Immature natural killer cell (primary cell): ENCODE results near the gene RAET1G. TPM values are rescaled to one million over a fixed set of nuclear protein-coding genes. Genes with fewer than 3 reads are reported as not detected.
"Not testable (repeated sequence)": the region's sequence is repeated elsewhere in the genome, so short reads cannot be mapped to it uniquely, and the experiment has no call there.

Experiments
- DNase-seq, 3 donors: peaks; one replicate each; pipeline ENCODE4 v3.0.0; 2022; ENCODE audit warnings: mixed read lengths in 1 of 3
- H3K27ac Mint-ChIP-seq, 6 donors: one replicate each; pipeline ENCODE4 v1.8.0; 2020; ENCODE audit warnings: mixed read lengths in 6 of 6, mild to moderate bottlenecking in 5 of 6, inconsistent platforms in 4 of 6, moderate library complexity in 3 of 6
- H3K27me3 Mint-ChIP-seq, 3 donors: one replicate each; pipeline ENCODE4 v1.8.0; 2020 to 2021; ENCODE audit warnings: low read depth in 3 of 3, mild to moderate bottlenecking in 3 of 3, mixed read lengths in 3 of 3, moderate library complexity in 3 of 3, inconsistent platforms in 1 of 3
- H3K36me3 Mint-ChIP-seq, 3 donors: one replicate each; pipeline ENCODE4 v1.8.0; 2020; ENCODE audit warnings: mixed read lengths in 3 of 3, inconsistent platforms in 2 of 3, mild to moderate bottlenecking in 2 of 3
- H3K4me1 Mint-ChIP-seq, 2 donors: one replicate each; pipeline ENCODE4 v1.8.0; 2020; ENCODE audit warnings: inconsistent platforms in 2 of 2, mild to moderate bottlenecking in 2 of 2, mixed read lengths in 2 of 2, moderate library complexity in 1 of 2
- H3K4me3 Mint-ChIP-seq, 5 donors: one replicate each; pipeline ENCODE4 v1.8.0; 2020; ENCODE audit warnings: mild to moderate bottlenecking in 5 of 5, mixed read lengths in 5 of 5, inconsistent platforms in 3 of 5, moderate library complexity in 3 of 5
- H3K9me3 Mint-ChIP-seq, 6 donors: one replicate each; pipeline ENCODE4 v1.8.0; 2020; ENCODE audit warnings: mild to moderate bottlenecking in 6 of 6, mixed read lengths in 6 of 6, inconsistent platforms in 4 of 6, moderate library complexity in 3 of 6
- polyA plus RNA-seq, 3 donors: library from polyadenylated mRNA; unstranded; fragments of 300-500 nt; fragmentation: Illumina TruSeq; gene quantifications; one replicate each; pipeline ENCODE4 v1.2.3, GENCODE V29; 2021

The RAET1G gene
- polyA plus RNA-seq, 3 donors from 2014 or later: not detected

DNA sequence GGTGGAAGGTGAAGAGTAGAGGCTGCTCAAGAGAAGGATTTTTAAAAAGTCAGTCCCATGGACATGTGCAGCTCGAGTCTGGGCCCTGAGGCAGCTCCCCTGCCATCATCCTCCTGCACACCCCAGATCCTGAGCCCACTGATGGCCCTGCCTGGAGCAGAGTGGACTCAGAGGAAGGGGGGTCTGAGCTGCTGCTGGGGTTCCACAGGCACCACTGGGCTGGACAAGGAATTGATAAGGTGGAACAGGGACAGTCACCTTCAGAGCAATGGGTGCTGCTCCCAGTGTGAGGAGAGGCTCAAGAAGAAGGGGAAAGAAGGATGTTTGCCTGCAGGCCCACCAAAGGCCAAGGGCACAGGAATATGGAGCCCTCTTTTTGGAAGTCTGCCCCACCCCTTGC lies 25.1 kb upstream of the RAET1G start:
- Mint-ChIP-seq H3K27ac (no peak overlapping the region), H3K4me1 (no peaks in the 10 kb centered on the region), H3K36me3 (peaks cover 0 to 3% (median 0%) of the 10 kb centered on the region in 3 donors), H3K9me3 (no peaks in the 10 kb centered on the region), H3K4me3 (no peak overlapping the region), H3K27me3 (peaks cover 3 to 20% (median 8%) of the 10 kb centered on the region in 3 donors)
- no peak for DNase-seq

DNA sequence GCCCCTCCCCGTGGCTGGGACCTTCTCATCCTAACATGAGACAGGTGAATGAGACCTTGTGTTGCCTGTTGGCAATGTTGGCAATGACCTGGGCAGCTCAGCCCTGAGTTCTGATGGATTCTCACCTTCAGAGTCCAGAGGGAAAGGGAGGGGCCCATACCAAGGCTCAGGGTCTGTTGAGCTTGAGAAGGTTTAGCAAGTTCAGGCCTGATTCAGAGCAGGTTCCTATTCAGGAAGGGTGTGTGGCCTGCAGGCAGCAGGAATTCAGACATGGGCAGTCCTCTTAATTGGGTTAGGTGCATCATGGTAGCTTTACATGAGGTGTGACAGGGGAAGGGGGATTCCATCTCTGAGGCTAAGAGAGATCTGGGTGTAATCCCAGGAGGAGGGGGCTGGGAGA lies 24.6 kb upstream of the RAET1G start:
- peaks cover 3 to 18% (median 11%) of the 10 kb centered on the region in 3 donors for H3K27me3 Mint-ChIP-seq
- not testable (repeated sequence) for H3K36me3 Mint-ChIP-seq, DNase-seq, H3K27ac Mint-ChIP-seq, H3K4me3 Mint-ChIP-seq, H3K9me3 Mint-ChIP-seq, H3K4me1 Mint-ChIP-seq

DNA sequence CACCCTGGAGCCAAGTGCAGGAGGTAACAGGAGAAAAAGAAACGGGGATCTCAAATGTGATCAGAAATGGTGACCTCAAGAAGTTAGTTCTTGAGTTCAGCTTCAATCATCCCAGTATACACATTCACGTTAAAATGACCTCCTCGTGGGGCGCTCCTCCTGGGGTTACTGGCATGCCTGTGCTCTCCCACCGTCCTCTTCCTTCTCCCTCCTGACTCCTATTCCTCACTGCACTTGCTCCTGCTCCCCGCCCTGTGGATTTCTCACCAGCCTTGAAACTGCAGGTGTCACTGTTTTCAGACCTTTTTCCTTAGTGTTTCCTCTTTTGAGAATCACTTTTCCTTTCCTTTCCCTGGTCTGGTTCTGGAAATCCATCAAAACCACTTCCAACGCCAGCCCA lies 23.7 kb upstream of the RAET1G start:
- not testable (repeated sequence) for DNase-seq, H3K27ac Mint-ChIP-seq, H3K4me3 Mint-ChIP-seq, H3K4me1 Mint-ChIP-seq, H3K9me3 Mint-ChIP-seq, H3K36me3 Mint-ChIP-seq
- peaks cover 5 to 17% (median 13%) of the 10 kb centered on the region in 3 donors for H3K27me3 Mint-ChIP-seq

DNA sequence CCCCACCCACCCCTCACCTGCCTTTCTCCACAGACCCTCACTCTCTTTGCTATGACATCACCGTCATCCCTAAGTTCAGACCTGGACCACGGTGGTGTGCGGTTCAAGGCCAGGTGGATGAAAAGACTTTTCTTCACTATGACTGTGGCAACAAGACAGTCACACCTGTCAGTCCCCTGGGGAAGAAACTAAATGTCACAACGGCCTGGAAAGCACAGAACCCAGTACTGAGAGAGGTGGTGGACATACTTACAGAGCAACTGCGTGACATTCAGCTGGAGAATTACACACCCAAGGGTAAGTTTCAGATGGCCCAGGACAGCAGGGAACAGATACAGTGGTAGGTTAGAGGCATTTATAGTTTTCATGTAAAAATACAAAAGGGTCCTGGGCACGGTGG lies 22.4 kb upstream of the RAET1G start:
- not testable (repeated sequence) for H3K27ac Mint-ChIP-seq, H3K4me3 Mint-ChIP-seq, H3K36me3 Mint-ChIP-seq, H3K9me3 Mint-ChIP-seq, DNase-seq
- Mint-ChIP-seq H3K27me3 (peaks cover 12 to 22% (median 17%) of the 10 kb centered on the region in 3 donors), H3K4me1 (peaks cover 10 to 14% of the 10 kb centered on the region in 2 donors)

DNA sequence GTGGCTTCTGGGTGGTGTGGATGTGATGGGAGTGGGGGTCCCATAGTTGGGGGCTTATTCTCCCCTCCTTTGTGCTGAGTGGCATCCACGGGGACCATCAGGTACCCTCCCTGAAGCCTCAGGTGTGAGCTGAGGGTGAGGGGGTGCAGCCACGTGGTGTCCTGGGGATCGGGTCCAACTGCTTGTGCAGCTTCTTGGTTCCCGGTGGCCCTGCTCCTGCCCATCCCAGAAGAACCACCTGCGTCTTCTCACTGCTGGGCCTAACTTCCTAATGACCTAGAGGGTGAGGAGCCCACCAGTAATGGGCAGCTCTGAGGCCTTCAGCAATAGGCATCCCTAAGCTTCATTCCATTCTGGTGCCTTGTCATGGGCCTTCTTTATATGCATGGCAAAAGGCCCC lies 20.4 kb upstream of the RAET1G start:
- Mint-ChIP-seq H3K27ac (peak overlapping the region in 4 of 6 donors; percentile 37 to 97 (median 81)), H3K27me3 (peaks cover 20 to 29% (median 29%) of the 10 kb centered on the region in 3 donors), H3K4me1 (peaks cover 19 to 25% of the 10 kb centered on the region in 2 donors), H3K4me3 (peak overlapping the region; percentile 59 to 98 (median 69))
- H3K9me3 Mint-ChIP-seq, H3K36me3 Mint-ChIP-seq, DNase-seq: not testable (repeated sequence)

DNA sequence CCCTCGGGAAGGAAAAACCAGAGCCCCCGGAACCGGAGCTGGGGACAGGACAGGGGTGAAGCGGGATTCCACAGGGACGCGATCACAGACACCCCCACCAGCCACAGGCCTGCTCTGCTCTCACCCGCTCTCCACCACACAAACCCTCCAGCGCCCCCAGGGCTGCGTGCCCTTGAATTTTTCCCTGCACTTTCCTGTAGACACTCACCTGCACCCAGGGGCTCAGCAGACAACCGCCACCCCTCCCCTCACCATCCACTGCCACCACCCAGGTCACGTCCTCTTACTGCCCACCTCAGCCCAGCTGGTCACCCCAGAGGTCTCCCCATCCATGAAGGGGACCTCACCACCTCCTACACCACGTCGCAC lies 19.5 kb upstream of the RAET1G start:
- H3K9me3 Mint-ChIP-seq: no peaks in the 10 kb centered on the region
- no peaks in the 10 kb centered on the region for H3K36me3 Mint-ChIP-seq
- H3K27ac Mint-ChIP-seq: peak overlapping the region in 5 of 6 donors; percentile 72 to 97 (median 84)
- H3K27me3 Mint-ChIP-seq: peaks cover 23 to 34% (median 31%) of the 10 kb centered on the region in 3 donors
- DNase-seq: no peak
- H3K4me3 Mint-ChIP-seq: peak overlapping the region; percentile 95 to 98 (median 98)
- H3K4me1 Mint-ChIP-seq: peaks cover 19 to 28% of the 10 kb centered on the region in 2 donors

DNA sequence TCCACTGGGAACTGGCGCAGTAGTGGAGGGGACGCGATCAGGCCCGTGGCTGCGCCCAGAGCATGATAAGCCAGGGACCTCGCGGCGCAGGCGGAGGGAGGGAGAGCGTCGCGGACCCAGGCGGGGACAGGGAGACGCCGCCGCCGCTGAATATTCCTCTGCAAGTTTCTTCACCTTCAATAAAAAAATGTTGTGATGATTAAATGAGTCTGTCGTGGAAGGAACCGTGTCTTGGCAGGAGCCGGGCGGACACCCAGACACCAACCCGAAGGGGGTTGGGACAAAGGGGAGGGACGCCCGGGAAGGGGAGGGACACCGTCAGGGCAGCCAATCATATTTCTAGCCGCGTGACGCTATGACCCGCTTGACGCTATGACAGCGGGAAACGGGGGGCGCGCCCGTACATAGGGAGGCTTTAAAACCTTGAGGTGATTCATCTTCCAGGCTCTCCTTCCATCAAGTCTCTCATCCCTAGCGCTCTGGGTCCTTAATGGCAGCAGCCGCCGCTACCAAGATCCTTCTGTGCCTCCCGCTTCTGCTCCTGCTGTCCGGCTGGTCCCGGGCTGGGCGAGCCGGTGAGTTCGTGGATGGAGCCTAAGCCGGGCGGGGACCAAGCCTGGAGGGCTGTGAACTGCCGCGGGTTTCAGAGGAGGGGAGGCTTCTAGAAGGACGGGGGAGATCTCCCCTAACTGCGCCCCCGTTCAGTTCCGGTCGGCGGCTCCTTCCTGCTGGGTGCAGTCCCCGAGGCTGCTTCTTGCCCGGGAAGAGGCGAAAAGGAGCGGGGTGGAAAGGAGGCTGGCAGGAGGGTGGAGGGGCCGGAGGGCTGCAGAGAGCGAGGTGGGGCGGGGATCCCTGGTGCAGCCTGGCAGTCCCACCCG lies 18.9 kb upstream of the RAET1G start, which contains the start of gene ULBP2:
TSS of gene ULBP2 (plus strand) at position 432 of the 878 bp plus-strand sequence. CDS start at position 491, 59 bp downstream.
- peaks cover 27 to 37% (median 34%) of the 10 kb centered on the region in 3 donors for H3K27me3 Mint-ChIP-seq
- peak within 1 kb of the TSS; percentile 57 to 97 (median 92) for H3K27ac Mint-ChIP-seq
- no peaks in the 10 kb centered on the region for H3K36me3 Mint-ChIP-seq
- DNase-seq: peak; percentile 90 to 92 (median 91)
- H3K4me1 Mint-ChIP-seq: peaks cover 19 to 28% of the 10 kb centered on the region in 2 donors
- peak within 1 kb of the TSS; percentile 95 to 98 (median 98) for H3K4me3 Mint-ChIP-seq
- no peaks in the 10 kb centered on the region for H3K9me3 Mint-ChIP-seq

DNA sequence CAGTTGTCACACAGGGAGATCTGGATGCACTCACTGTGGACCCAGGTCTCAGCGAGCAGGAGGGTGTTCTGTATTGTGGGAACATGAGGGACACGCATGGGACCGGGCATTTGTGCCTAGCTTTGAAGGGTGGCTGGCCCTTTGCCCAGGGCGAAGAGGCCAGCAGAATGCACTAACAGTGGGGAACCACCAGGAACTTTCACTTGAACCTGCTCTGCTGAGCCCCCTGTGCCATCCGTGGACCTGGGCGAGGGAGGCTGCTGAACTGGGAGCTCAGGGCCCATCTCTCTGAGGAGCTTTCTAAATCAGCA lies 17.7 kb upstream of the RAET1G start:
- Mint-ChIP-seq H3K27ac (peak overlapping the region in 5 of 6 donors; percentile 67 to 97 (median 82)), H3K36me3 (no peaks in the 10 kb centered on the region), H3K4me3 (peak overlapping the region; percentile 39 to 98 (median 72)), H3K4me1 (peaks cover 19 to 28% of the 10 kb centered on the region in 2 donors), H3K9me3 (no peaks in the 10 kb centered on the region), H3K27me3 (peaks cover 32 to 47% (median 34%) of the 10 kb centered on the region in 3 donors)
- no peak for DNase-seq

DNA sequence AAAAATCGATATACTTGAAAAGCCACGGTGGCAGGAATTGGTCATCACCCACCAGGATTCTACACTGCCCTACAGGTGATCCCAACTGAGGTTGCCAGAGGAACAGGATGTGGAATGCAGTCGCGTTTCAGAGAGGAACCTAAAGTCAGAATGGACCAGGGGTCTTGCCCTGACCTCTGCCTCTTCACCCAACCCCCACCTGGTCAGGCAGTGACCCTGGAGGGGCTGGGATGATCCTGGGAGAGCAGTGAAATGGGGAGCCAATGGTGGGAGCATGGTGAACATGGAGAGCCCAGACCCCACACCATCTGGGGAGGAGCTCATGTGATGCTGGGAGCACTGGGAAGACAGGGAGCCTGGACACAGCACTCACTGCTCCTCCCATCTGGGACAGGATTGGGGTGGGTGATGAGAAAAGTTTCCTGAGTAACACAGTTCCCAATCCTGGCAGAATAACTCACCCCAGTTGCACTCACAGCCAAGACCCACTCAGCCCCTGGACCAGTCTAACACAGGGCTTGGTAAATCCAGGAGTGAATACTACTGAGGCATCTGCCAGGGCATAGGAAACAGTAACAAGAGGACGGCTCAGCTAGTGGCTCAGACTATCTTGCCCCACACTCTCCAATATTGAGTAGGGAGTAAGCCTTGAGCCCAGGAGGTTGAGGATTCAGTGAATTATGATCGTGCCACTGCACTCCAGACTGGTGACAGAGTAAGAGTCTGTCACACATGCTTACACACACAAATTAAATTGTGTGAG lies 17.2 kb upstream of the RAET1G start:
- no peak for DNase-seq
- peak overlapping the region in 4 of 6 donors; percentile 67 to 97 (median 84) for H3K27ac Mint-ChIP-seq
- H3K9me3 Mint-ChIP-seq: no peaks in the 10 kb centered on the region
- peak overlapping the region; percentile 39 to 98 (median 72) for H3K4me3 Mint-ChIP-seq
- no peaks in the 10 kb centered on the region for H3K36me3 Mint-ChIP-seq
- H3K4me1 Mint-ChIP-seq: peaks cover 19 to 28% of the 10 kb centered on the region in 2 donors
- H3K27me3 Mint-ChIP-seq: peaks cover 35 to 52% (median 35%) of the 10 kb centered on the region in 3 donors

DNA sequence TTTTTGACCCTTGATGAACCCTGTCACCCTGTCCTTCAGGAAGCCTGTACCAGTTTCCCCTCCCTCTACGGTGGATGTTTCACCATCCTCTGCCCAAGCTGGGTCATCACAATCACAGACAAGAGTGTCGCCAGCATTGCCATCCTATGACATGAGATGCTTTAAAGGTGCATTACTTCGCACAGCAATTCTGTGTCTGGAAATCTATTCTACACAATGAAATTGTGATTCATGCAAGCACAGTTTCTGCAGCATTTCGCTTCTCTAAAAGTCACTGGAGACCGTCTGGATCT lies 16.4 kb upstream of the RAET1G start:
- no peak for DNase-seq
- H3K4me3 Mint-ChIP-seq: peak overlapping the region; percentile 74 to 98 (median 84)
- no peaks in the 10 kb centered on the region for H3K9me3 Mint-ChIP-seq
- H3K36me3 Mint-ChIP-seq: no peaks in the 10 kb centered on the region
- H3K27me3 Mint-ChIP-seq: peaks cover 37 to 57% (median 39%) of the 10 kb centered on the region in 3 donors
- peak overlapping the region in 5 of 6 donors; percentile 79 to 92 (median 87) for H3K27ac Mint-ChIP-seq
- H3K4me1 Mint-ChIP-seq: peaks cover 19 to 30% of the 10 kb centered on the region in 2 donors

DNA sequence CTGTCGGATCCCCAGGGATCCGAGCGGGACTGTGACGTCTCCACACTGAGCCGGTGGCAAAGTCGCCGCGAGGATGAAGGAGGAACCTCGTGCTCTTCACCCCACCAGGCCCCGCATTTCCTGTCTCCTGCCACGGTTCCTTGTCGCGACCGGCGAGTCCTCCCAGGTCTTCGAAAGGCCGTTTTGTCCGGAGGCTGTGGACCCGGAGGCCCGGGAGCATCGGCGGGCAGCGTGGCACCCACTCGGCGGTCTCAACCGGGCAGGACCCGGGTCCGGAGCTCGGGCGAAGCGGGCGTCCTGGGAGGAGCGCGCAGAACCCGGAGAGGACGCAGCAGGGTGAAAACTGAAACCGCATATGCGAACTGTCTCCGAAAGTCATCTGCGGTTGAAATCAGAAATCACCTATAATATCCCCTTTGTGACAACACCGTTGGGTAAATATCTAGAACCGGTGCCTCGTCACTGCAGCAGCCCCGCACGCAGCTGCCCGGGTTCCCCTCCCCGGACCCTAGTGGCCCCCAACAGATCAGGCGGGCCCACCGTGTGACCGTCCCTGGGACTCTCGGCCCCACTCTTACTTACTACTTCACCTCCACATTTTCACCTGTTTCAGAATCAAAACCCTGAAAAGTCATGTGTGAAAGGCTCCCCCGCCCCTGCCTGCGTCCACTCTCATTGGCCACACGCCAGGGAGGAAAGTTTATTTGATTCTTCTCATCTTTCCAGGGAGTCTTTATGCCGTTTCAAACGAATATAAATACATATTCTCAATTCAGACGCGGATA lies 15.8 kb upstream of the RAET1G start:
- H3K4me1 Mint-ChIP-seq: peaks cover 19 to 31% of the 10 kb centered on the region in 2 donors
- DNase-seq: peak; percentile 58 to 73 (median 62)
- peaks cover 37 to 58% (median 40%) of the 10 kb centered on the region in 3 donors for H3K27me3 Mint-ChIP-seq
- H3K4me3 Mint-ChIP-seq: peak overlapping the region; percentile 74 to 98 (median 84)
- peak overlapping the region in 5 of 6 donors; percentile 79 to 92 (median 87) for H3K27ac Mint-ChIP-seq
- H3K9me3 Mint-ChIP-seq: no peaks in the 10 kb centered on the region
- no peaks in the 10 kb centered on the region for H3K36me3 Mint-ChIP-seq

DNA sequence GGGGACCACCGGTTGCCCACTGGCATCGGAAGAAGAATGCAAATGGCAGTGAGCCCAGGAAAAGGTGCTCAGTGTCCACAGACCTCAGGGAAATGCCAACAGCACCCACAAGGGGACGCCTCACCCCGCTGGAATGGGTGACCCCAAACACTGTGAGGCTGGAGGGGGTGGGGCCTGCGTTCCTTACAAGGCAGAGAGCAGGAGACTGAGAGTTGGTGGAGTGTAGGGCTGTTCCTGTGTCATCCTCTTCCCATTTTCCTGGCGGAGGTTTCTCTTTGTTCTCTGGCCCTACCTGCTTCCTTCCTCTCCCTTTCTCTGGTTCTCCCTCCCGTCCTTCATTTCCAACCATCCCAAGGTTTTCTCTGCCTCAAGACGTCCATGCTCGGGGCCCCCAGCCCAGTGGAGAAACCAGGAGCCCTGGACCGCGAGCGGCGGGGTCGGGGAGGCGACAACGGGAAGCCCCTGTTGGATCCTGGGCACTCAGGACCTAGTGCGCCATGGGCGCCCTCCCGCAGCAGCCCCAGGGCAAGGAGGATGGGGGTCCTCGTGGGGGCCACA lies 15.2 kb upstream of the RAET1G start:
- Mint-ChIP-seq H3K27me3 (peaks cover 37 to 58% (median 40%) of the 10 kb centered on the region in 3 donors), H3K4me1 (peaks cover 19 to 31% of the 10 kb centered on the region in 2 donors), H3K27ac (peak overlapping the region in 2 of 6 donors; percentile 40 to 83), H3K4me3 (peak overlapping the region; percentile 59 to 98 (median 80))
- DNase-seq: peak in 1 of 3 donors; percentile 19
- H3K36me3 Mint-ChIP-seq, H3K9me3 Mint-ChIP-seq: not testable (repeated sequence)

DNA sequence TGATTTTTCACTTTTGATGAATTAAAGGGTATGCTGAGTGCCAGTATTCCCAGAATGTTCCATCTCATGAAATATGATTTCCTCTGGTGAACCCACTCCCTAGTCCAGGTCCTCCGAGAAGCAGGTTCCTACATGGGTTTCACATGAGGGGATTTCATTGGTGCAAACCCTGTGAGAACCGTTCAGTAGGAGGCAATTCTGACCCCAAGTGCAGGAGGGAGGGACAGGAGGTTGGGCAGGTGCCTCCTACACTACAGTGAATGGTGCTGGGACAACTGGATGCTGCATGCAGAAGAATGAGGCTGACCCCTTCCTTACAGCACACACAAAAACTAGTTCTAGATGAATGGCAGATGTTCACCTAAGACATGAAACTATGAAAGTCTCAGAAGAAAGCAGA lies 13.8 kb upstream of the RAET1G start:
- Mint-ChIP-seq H3K9me3 (no peaks in the 10 kb centered on the region), H3K4me3 (no peak overlapping the region), H3K36me3 (no peaks in the 10 kb centered on the region), H3K4me1 (peaks cover 18 to 27% of the 10 kb centered on the region in 2 donors), H3K27ac (no peak overlapping the region), H3K27me3 (peaks cover 35 to 55% (median 36%) of the 10 kb centered on the region in 3 donors)
- DNase-seq: no peak
